Measurements from ENCODE around the gene PARD6B. TPM values are rescaled to one million over a fixed set of nuclear protein-coding genes. Genes with fewer than 3 reads are reported as not detected.
A peak's percentile ranks its signal among the peaks of the same experiment; 100 is the strongest.
"Not testable (repeated sequence)": the region's sequence is repeated elsewhere in the genome, so short reads cannot be mapped to it uniquely, and the experiment has no call there.

PARD6B gene
- total RNA-seq, 1 experiment from 2014 or later: 2.4 TPM

GRCh38 chr20:50698255-50698654, 33.1 kb upstream of the PARD6B start:
- not testable (repeated sequence) for H3K9me3 ChIP-seq, H3K36me3 ChIP-seq, DNase-seq, H3K27me3 ChIP-seq, H3K4me3 ChIP-seq

- no peaks in the 10 kb centered on the region for H3K36me3 ChIP-seq
- no peaks in the 10 kb centered on the region for H3K27me3 ChIP-seq
- no peak for DNase-seq
- no peak overlapping the region for H3K4me3 ChIP-seq
- H3K9me3 ChIP-seq: no peaks in the 10 kb centered on the region
Measured at GRCh38 chr20:50699688-50700087, 31.7 kb upstream of the PARD6B start.

- H3K4me3 ChIP-seq: no peak overlapping the region
- no peaks in the 10 kb centered on the region for H3K36me3 ChIP-seq
- H3K27me3 ChIP-seq: no peaks in the 10 kb centered on the region
- no peaks in the 10 kb centered on the region for H3K9me3 ChIP-seq
- DNase-seq: no peak
Measured at GRCh38 chr20:50701041-50701963, 30.1 kb upstream of the PARD6B start.

- H3K27me3 ChIP-seq, H3K4me3 ChIP-seq, H3K9me3 ChIP-seq, H3K36me3 ChIP-seq, DNase-seq: not testable (repeated sequence)
Measured at GRCh38 chr20:50703651-50704438, 27.5 kb upstream of the PARD6B start.

GRCh38 chr20:50704514-50704913, 26.9 kb upstream of the PARD6B start:
- no peak overlapping the region for H3K4me3 ChIP-seq

GRCh38 chr20:50704971-50705370, 26.4 kb upstream of the PARD6B start:
- Histone ChIP-seq H3K36me3 (no peaks in the 10 kb centered on the region), H3K27me3 (no peaks in the 10 kb centered on the region), H3K4me3 (no peak overlapping the region), H3K9me3 (no peaks in the 10 kb centered on the region)
- DNase-seq: no peak

More at GRCh38 chr20:50704514-50704913, 26.9 kb upstream of the PARD6B start:
- Histone ChIP-seq H3K27me3 (no peaks in the 10 kb centered on the region), H3K9me3 (no peaks in the 10 kb centered on the region), H3K36me3 (no peaks in the 10 kb centered on the region)
- no peak for DNase-seq

GRCh38 chr20:50708845-50709635, 22.3 kb upstream of the PARD6B start:
- DNase-seq: no peak
- Histone ChIP-seq H3K36me3 (no peaks in the 10 kb centered on the region), H3K9me3 (no peaks in the 10 kb centered on the region), H3K4me3 (no peak overlapping the region), H3K27me3 (no peaks in the 10 kb centered on the region)

- DNase-seq: no peak
- Histone ChIP-seq H3K27me3 (no peaks in the 10 kb centered on the region), H3K9me3 (no peaks in the 10 kb centered on the region), H3K4me3 (no peak overlapping the region), H3K36me3 (no peaks in the 10 kb centered on the region)
Measured at GRCh38 chr20:50709636-50709973, 21.8 kb upstream of the PARD6B start.

- no peaks in the 10 kb centered on the region for H3K9me3 ChIP-seq
- no peaks in the 10 kb centered on the region for H3K27me3 ChIP-seq
- H3K4me3 ChIP-seq: no peak overlapping the region
- H3K36me3 ChIP-seq: no peaks in the 10 kb centered on the region
- peak; percentile 64 for DNase-seq
Measured at GRCh38 chr20:50710492-50711063, 20.8 kb upstream of the PARD6B start.

GRCh38 chr20:50711113-50711825, 20.1 kb upstream of the PARD6B start:
- no peak for DNase-seq
- Histone ChIP-seq H3K9me3 (no peaks in the 10 kb centered on the region), H3K27me3 (no peaks in the 10 kb centered on the region), H3K36me3 (no peaks in the 10 kb centered on the region), H3K4me3 (no peak overlapping the region)

GRCh38 chr20:50712771-50713656, 18.4 kb upstream of the PARD6B start:
- no peaks in the 10 kb centered on the region for H3K36me3 ChIP-seq
- no peak for DNase-seq
- H3K4me3 ChIP-seq: no peak overlapping the region

GRCh38 chr20:50713657-50714101, 17.7 kb upstream of the PARD6B start:
- Histone ChIP-seq H3K9me3 (no peaks in the 10 kb centered on the region), H3K36me3 (no peaks in the 10 kb centered on the region), H3K27me3 (no peaks in the 10 kb centered on the region), H3K4me3 (no peak overlapping the region)
- DNase-seq: no peak

More at GRCh38 chr20:50712771-50713656, 18.4 kb upstream of the PARD6B start:
- Histone ChIP-seq H3K9me3 (no peaks in the 10 kb centered on the region), H3K27me3 (no peaks in the 10 kb centered on the region)

- H3K36me3 ChIP-seq, H3K27me3 ChIP-seq, DNase-seq, H3K9me3 ChIP-seq, H3K4me3 ChIP-seq: not testable (repeated sequence)
Measured at GRCh38 chr20:50714426-50714825, 17.0 kb upstream of the PARD6B start.

GRCh38 chr20:50715694-50716093, 15.7 kb upstream of the PARD6B start:
- Histone ChIP-seq H3K27me3 (no peaks in the 10 kb centered on the region), H3K36me3 (no peaks in the 10 kb centered on the region), H3K9me3 (no peaks in the 10 kb centered on the region), H3K4me3 (no peak overlapping the region)
- DNase-seq: no peak

GRCh38 chr20:50716518-50716917, 14.9 kb upstream of the PARD6B start:
- no peak for DNase-seq
- H3K9me3 ChIP-seq: no peaks in the 10 kb centered on the region

More at GRCh38 chr20:50716518-50716917, 14.9 kb upstream of the PARD6B start:
- H3K27me3 ChIP-seq: no peaks in the 10 kb centered on the region
- H3K4me3 ChIP-seq: no peak overlapping the region
- no peaks in the 10 kb centered on the region for H3K36me3 ChIP-seq
